Testis (tissue), 2 donors: ENCODE results near the gene NMT1.

Source experiments
- POLR2A ChIP-seq: fragments of 450-650 bp; IDR thresholded peaks from one replicate; pipeline ENCODE4 v1.6.1; 2017; ENCODE audit warnings: antibody characterized with exemption, mild to moderate bottlenecking, moderate library complexity
- TF ChIP-seq, protein P1 (sequence below), 3 experiments: fragments of 450-650 bp in 2 of 3; fragments of 200-600 bp in 1 of 3; sonication (generic) in 1 of 3; IDR thresholded peaks; one replicate each; pipeline ENCODE4 v1.5.1; 2016 to 2019; ENCODE audit warnings: antibody characterized with exemption in 3 of 3, mild to moderate bottlenecking in 2 of 3, moderate library complexity in 1 of 3

DNA sequence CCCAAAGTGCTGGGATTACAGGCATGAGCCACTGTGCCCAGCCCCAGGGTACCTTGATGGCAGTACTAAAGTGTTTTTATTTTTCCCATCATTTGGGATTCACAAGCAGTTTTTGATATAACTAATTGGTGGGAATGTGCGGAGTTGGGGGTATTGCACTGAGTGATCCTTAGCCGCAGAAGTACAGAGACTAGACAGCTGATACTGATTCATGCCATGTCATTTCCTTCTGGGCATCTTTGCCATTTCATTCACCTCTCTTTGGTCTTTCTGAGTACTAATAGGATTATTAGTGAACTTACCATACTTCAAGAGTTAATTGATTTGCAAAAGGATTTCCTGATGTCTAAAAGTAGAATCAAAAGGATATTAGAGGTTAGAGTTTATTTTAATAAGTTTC, 9.7 kb downstream of the NMT1 start:
- TF ChIP-seq, protein P1, sequence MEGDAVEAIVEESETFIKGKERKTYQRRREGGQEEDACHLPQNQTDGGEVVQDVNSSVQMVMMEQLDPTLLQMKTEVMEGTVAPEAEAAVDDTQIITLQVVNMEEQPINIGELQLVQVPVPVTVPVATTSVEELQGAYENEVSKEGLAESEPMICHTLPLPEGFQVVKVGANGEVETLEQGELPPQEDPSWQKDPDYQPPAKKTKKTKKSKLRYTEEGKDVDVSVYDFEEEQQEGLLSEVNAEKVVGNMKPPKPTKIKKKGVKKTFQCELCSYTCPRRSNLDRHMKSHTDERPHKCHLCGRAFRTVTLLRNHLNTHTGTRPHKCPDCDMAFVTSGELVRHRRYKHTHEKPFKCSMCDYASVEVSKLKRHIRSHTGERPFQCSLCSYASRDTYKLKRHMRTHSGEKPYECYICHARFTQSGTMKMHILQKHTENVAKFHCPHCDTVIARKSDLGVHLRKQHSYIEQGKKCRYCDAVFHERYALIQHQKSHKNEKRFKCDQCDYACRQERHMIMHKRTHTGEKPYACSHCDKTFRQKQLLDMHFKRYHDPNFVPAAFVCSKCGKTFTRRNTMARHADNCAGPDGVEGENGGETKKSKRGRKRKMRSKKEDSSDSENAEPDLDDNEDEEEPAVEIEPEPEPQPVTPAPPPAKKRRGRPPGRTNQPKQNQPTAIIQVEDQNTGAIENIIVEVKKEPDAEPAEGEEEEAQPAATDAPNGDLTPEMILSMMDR (IDR thresholded peaks at IDR 0.05): no peak
- TF ChIP-seq POLR2A: no peak
